Measurements from ENCODE around the gene RNF114.
"Not testable (repeated sequence)": the region's sequence is repeated elsewhere in the genome, so short reads cannot be mapped to it uniquely, and the experiment has no call there.

RNF114 gene

GRCh38 chr20:49985617-49986016 is 49.4 kb downstream of the RNF114 start:
- no peak for DNase-seq (ENCODE audit: low read depth in 3 of 3)

- no peak for DNase-seq (ENCODE audit: low read depth in 3 of 3)
Observed at GRCh38 chr20:49986049-49986448, 49.9 kb downstream of the RNF114 start.

GRCh38 chr20:49987015-49987867 is 51.0 kb downstream of the RNF114 start:
- no peak for DNase-seq (ENCODE audit: low read depth in 3 of 3)

- no peak for DNase-seq (ENCODE audit: low read depth in 3 of 3)
Observed at GRCh38 chr20:49987868-49988690, 51.9 kb downstream of the RNF114 start.

GRCh38 chr20:49989234-49990065 is 53.3 kb downstream of the RNF114 start:
- no peak for DNase-seq (ENCODE audit: low read depth in 3 of 3)

GRCh38 chr20:49990271-49990720 is 54.1 kb downstream of the RNF114 start:
- no peak for DNase-seq (ENCODE audit: low read depth in 3 of 3)

- DNase-seq (ENCODE audit: low read depth in 3 of 3), result no peak
Observed at GRCh38 chr20:49993301-49993751, 57.1 kb downstream of the RNF114 start.

GRCh38 chr20:49995586-49995985 is 59.4 kb downstream of the RNF114 start:
- DNase-seq (ENCODE audit: low read depth in 3 of 3), result no peak

GRCh38 chr20:49998478-49999188 is 62.4 kb downstream of the RNF114 start:
- not testable (repeated sequence) for DNase-seq (ENCODE audit: low read depth in 3 of 3)

- DNase-seq (ENCODE audit: low read depth in 3 of 3), result peak in 2 of 3 donors; percentile 6 to 39
Observed at GRCh38 chr20:49999329-49999728, 63.1 kb downstream of the RNF114 start.

GRCh38 chr20:50000548-50001222 is 64.5 kb downstream of the RNF114 start:
- not testable (repeated sequence) for DNase-seq (ENCODE audit: low read depth in 3 of 3)

- DNase-seq (ENCODE audit: low read depth in 3 of 3), result no peak
Observed at GRCh38 chr20:50001784-50002311, 65.7 kb downstream of the RNF114 start.

GRCh38 chr20:50003253-50003656 is 67.1 kb downstream of the RNF114 start:
- no peak for DNase-seq (ENCODE audit: low read depth in 3 of 3)
